Mesothelial cell of epicardium (in vitro differentiated cells): Measurements from ENCODE around the gene PARD3. TPM values are rescaled to one million over a fixed set of nuclear protein-coding genes. Genes with fewer than 3 reads are reported as not detected.

Experiments
- DNase-seq, 2 experiments: peaks; one replicate each; pipeline ENCODE4 v3.0.0; 2021; ENCODE audit warnings: low spot score in 2 of 2; ENCODE audit not compliant: unreplicated experiment in 2 of 2
- H3K27ac Mint-ChIP-seq: 2 replicates; pipeline ENCODE4 v1.8.0; 2021; ENCODE audit warnings: mixed read lengths
- H3K27me3 Mint-ChIP-seq: 2 replicates; pipeline ENCODE4 v1.8.0; 2021; ENCODE audit warnings: low read depth, mixed read lengths
- H3K36me3 Mint-ChIP-seq: 2 replicates; pipeline ENCODE4 v1.8.0; 2021; ENCODE audit warnings: mixed read lengths
- H3K4me1 Mint-ChIP-seq: 2 replicates; pipeline ENCODE4 v1.8.0; 2021; ENCODE audit warnings: mixed read lengths
- H3K4me3 Mint-ChIP-seq: 2 replicates; pipeline ENCODE4 v1.8.0; 2021; ENCODE audit warnings: mild to moderate bottlenecking, moderate library complexity, mixed read lengths
- H3K9me3 Mint-ChIP-seq: 2 replicates; pipeline ENCODE4 v1.8.0; 2021; ENCODE audit warnings: mixed read lengths
- CTCF ChIP-seq: fragments of 200-600 bp; sonication (generic); IDR thresholded peaks from one replicate; pipeline ENCODE4 v1.5.0; 2021; ENCODE audit warnings: antibody characterized with exemption; ENCODE audit not compliant: unreplicated experiment
- total RNA-seq: library from RNA; stranded (reverse); gene quantifications from 3 replicates; pipeline ENCODE4 v1.2.1, GENCODE V29; 2021

The PARD3 gene
- total RNA-seq, 1 donor from 2014 or later = 73.2 TPM

GRCh38 chr10:34372509-34372908 is 442.6 kb downstream of the PARD3 start:
- Mint-ChIP-seq H3K9me3 (peaks cover 20% of the 10 kb centered on the region), H3K27ac (no peak overlapping the region), H3K36me3 (peaks cover 41% of the 10 kb centered on the region), H3K4me1 (peaks cover 15% of the 10 kb centered on the region), H3K27me3 (no peaks in the 10 kb centered on the region), H3K4me3 (no peak overlapping the region)
- no peak for DNase-seq
- no peak for TF ChIP-seq CTCF

GRCh38 chr10:34370126-34370525 is 445.0 kb downstream of the PARD3 start:
- H3K9me3 Mint-ChIP-seq = peaks cover 20% of the 10 kb centered on the region
- no peak for TF ChIP-seq CTCF
- DNase-seq = no peak
- H3K4me1 Mint-ChIP-seq = peaks cover 5% of the 10 kb centered on the region
- H3K4me3 Mint-ChIP-seq = no peak overlapping the region
- no peaks in the 10 kb centered on the region for H3K27me3 Mint-ChIP-seq
- no peak overlapping the region for H3K27ac Mint-ChIP-seq
- peaks cover 45% of the 10 kb centered on the region for H3K36me3 Mint-ChIP-seq

DNA sequence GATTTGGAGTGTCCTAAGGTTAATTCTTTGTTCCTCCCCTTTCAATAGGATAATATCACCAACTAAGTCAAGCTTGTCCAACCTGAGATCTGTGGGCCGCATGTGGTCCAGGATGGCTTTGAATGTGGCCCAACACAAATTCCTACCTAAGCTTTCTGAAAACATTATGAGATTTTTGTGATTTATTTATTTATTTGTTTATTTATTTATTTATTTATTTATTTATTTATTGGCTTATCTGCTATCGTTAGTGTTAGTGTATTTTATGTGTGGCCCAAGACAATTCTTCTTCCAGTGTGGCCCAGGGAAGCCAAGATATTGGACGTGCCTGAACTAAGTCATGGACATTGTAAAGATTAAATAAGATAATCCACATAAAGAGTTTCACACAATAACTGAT is 446.0 kb downstream of the PARD3 start:
- Mint-ChIP-seq H3K27me3 (no peaks in the 10 kb centered on the region), H3K4me1 (peaks cover 5% of the 10 kb centered on the region), H3K27ac (no peak overlapping the region), H3K9me3 (peaks cover 20% of the 10 kb centered on the region), H3K36me3 (peaks cover 45% of the 10 kb centered on the region), H3K4me3 (no peak overlapping the region)
- DNase-seq = no peak
- TF ChIP-seq CTCF = no peak

DNA sequence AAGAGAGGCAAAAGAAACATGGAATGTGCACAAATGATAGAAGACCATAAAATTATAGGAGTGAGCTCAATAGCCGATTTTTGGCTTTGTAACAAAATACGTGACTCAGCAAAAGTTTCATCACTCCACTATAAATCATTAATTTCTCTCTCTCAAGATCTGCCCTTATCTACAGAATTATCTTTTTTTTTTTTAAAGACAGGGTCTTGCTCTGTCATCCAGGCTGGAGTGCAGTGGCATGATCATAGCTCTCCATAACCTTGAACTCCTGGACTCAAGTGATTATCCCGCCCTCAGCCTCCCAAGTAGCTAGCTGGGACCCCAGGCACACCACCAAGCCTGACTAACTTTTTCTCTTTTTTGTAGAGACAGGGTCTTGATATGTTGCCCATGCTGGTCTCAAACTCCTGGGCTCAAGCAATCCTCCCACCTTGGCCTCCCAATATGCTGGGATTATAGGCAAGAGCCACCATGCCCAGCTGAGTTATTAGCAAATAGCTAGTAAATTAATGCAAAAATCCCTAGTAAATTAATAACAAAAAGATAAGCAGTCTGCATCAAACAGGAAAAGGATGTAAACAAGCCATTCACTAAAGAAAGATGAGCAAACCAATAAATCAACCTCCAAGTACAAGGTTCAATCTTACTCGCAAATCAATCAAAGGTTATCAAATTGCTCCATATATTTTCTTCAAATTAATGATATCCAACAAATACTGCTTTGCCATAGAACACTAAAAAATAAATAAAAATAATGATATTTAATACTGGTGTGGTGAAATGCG is 450.7 kb downstream of the PARD3 start:
- Mint-ChIP-seq H3K4me3 (no peak overlapping the region), H3K27ac (no peak overlapping the region), H3K36me3 (peaks cover 42% of the 10 kb centered on the region), H3K9me3 (peaks cover 5% of the 10 kb centered on the region), H3K4me1 (no peaks in the 10 kb centered on the region), H3K27me3 (no peaks in the 10 kb centered on the region)
- no peak for TF ChIP-seq CTCF
- no peak for DNase-seq

- H3K27me3 Mint-ChIP-seq = no peaks in the 10 kb centered on the region
- no peak for TF ChIP-seq CTCF
Measured at GRCh38 chr10:34360984-34361383, 454.1 kb downstream of the PARD3 start.

More at GRCh38 chr10:34360984-34361383, 454.1 kb downstream of the PARD3 start:
- Mint-ChIP-seq H3K36me3 (peaks cover 30% of the 10 kb centered on the region), H3K4me3 (no peak overlapping the region), H3K9me3 (no peaks in the 10 kb centered on the region), H3K27ac (no peak overlapping the region), H3K4me1 (no peaks in the 10 kb centered on the region)
- DNase-seq = no peak
